Neural progenitor cell (in vitro differentiated cells): ENCODE data around the gene FAM117B. TPM values are rescaled to one million over a fixed set of nuclear protein-coding genes. Genes with fewer than 3 reads are reported as not detected.

Source experiments
- DNase-seq: peaks from one replicate; pipeline ENCODE4 v3.0.0-alpha.2; 2016; ENCODE audit warnings: low spot score
- H2AFZ ChIP-seq: fragments of 200-600 bp; sonication (generic); replicated peaks from 2 replicates; pipeline ENCODE4 v1.6.1; 2016; ENCODE audit warnings: antibody characterized with exemption
- H3F3A ChIP-seq: fragments of 200-600 bp; sonication (generic); 2 replicates; pipeline ENCODE4 v1.6.1; 2016; ENCODE audit warnings: antibody characterized with exemption, low read depth
- H3K27ac ChIP-seq: fragments of 200-600 bp; sonication (generic); 2 replicates; pipeline ENCODE4 v1.5.1; 2016; ENCODE audit warnings: mild to moderate bottlenecking
- H3K27me3 ChIP-seq: fragments of 200-600 bp; sonication (generic); 2 replicates; pipeline ENCODE4 v1.6.1; 2016; ENCODE audit warnings: mild to moderate bottlenecking, moderate library complexity
- H3K36me3 ChIP-seq: fragments of 200-600 bp; sonication (generic); 2 replicates; pipeline ENCODE4 v1.5.1; 2016
- H3K4me1 ChIP-seq: fragments of 200-600 bp; sonication (generic); 2 replicates; pipeline ENCODE4 v1.6.1; 2016; ENCODE audit warnings: mixed run types
- H3K4me2 ChIP-seq: fragments of 200-600 bp; sonication (generic); 2 replicates; pipeline ENCODE4 v1.6.1; 2016
- H3K4me3 ChIP-seq: fragments of 200-600 bp; sonication (generic); 2 replicates; pipeline ENCODE4 v1.5.1; 2016
- H3K79me2 ChIP-seq: fragments of 200-600 bp; sonication (generic); 2 replicates; pipeline ENCODE4 v1.6.1; 2016; ENCODE audit warnings: low read depth
- H3K9ac ChIP-seq: fragments of 200-600 bp; sonication (generic); 2 replicates; pipeline ENCODE4 v1.6.1; 2016
- H3K9me3 ChIP-seq: fragments of 200-600 bp; sonication (generic); 2 replicates; pipeline ENCODE4 v1.5.1; 2016; ENCODE audit warnings: low read depth
- H4K20me1 ChIP-seq: fragments of 200-600 bp; sonication (generic); 2 replicates; pipeline ENCODE4 v1.6.1; 2016; ENCODE audit warnings: low read depth
- H3K27ac Mint-ChIP-seq: 3 replicates; pipeline ENCODE4 v1.8.0; 2021; ENCODE audit warnings: mixed read lengths
- H3K27me3 Mint-ChIP-seq: 2 replicates; pipeline ENCODE4 v1.8.0; 2022; ENCODE audit warnings: low read depth, mild to moderate bottlenecking, inconsistent platforms, moderate library complexity, mixed read lengths; ENCODE audit not compliant: insufficient read depth
- H3K36me3 Mint-ChIP-seq: 3 replicates; pipeline ENCODE4 v1.8.0; 2021; ENCODE audit warnings: mixed read lengths
- H3K4me1 Mint-ChIP-seq: 3 replicates; pipeline ENCODE4 v1.8.0; 2021; ENCODE audit warnings: mixed read lengths
- H3K4me3 Mint-ChIP-seq: 3 replicates; pipeline ENCODE4 v1.8.0; 2021; ENCODE audit warnings: mild to moderate bottlenecking, moderate library complexity, mixed read lengths
- H3K9me3 Mint-ChIP-seq: 3 replicates; pipeline ENCODE4 v1.8.0; 2020; ENCODE audit warnings: mixed read lengths
- EZH2 ChIP-seq: fragments of 200-600 bp; sonication (generic); IDR thresholded peaks from 2 replicates; pipeline ENCODE4 v1.6.1; 2017; ENCODE audit warnings: antibody characterized with exemption, mild to moderate bottlenecking, moderate library complexity
- EZH2phosphoT487 ChIP-seq: fragments of 200-600 bp; sonication (generic); IDR thresholded peaks from 2 replicates; pipeline ENCODE4 v1.6.1; 2017; ENCODE audit warnings: antibody characterized with exemption
- small RNA-seq: library from RNA; depleted of rRNA; stranded (forward); fragments of <200 nt; gene quantifications from one replicate; pipeline ENCODE3, GENCODE V24; 2015
- total RNA-seq: library from RNA; depleted of rRNA; stranded (reverse); fragments of >200 nt; gene quantifications from 2 replicates; pipeline ENCODE4 v1.2.3, GENCODE V29; 2015; ENCODE audit warnings: low replicate concordance
- TF ChIP-seq, protein P1 (sequence below): fragments of 200-600 bp; sonication (generic); IDR thresholded peaks from 2 replicates; pipeline ENCODE4 v1.5.1; 2017; ENCODE audit warnings: antibody characterized with exemption, mild to moderate bottlenecking

FAM117B gene
- total RNA-seq, 1 donor from 2014 or later = 17.5 TPM

DNA sequence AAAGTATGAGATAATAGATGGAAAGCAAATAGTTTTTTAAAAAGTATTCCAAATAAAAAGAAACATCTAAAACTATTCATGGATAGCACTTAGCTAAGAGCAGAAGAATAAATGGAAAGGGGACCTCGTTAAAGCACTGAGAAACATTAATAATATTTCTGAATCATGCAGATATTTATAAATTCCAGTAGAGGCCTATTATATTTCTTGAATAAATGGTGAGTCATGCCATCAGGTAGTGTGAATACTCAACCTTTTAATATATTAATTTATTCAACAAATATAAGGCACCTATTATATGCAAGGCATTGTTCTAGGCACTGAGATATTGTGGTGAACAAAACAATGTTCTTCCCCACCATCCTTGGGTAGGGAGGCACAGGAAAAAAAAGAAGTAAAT is 183.0 kb downstream of the FAM117B start:
- H3K9ac ChIP-seq = no peak overlapping the region
- H3K36me3 Mint-ChIP-seq = peaks cover 14% of the 10 kb centered on the region
- H3K79me2 ChIP-seq = no peaks in the 10 kb centered on the region
- no peaks in the 10 kb centered on the region for H3K27me3 ChIP-seq
- H3K36me3 ChIP-seq = no peaks in the 10 kb centered on the region
- no peaks in the 10 kb centered on the region for H3K27me3 Mint-ChIP-seq
- peaks cover 2% of the 10 kb centered on the region for H3K4me1 Mint-ChIP-seq
- H4K20me1 ChIP-seq = no peaks in the 10 kb centered on the region
- H3K4me3 ChIP-seq = no peak overlapping the region
- DNase-seq = no peak
- no peak overlapping the region for H2AFZ ChIP-seq
- H3K27ac Mint-ChIP-seq = no peak overlapping the region
- TF ChIP-seq EZH2phosphoT487 (no peak), EZH2 (no peak)
- TF ChIP-seq, protein P1, sequence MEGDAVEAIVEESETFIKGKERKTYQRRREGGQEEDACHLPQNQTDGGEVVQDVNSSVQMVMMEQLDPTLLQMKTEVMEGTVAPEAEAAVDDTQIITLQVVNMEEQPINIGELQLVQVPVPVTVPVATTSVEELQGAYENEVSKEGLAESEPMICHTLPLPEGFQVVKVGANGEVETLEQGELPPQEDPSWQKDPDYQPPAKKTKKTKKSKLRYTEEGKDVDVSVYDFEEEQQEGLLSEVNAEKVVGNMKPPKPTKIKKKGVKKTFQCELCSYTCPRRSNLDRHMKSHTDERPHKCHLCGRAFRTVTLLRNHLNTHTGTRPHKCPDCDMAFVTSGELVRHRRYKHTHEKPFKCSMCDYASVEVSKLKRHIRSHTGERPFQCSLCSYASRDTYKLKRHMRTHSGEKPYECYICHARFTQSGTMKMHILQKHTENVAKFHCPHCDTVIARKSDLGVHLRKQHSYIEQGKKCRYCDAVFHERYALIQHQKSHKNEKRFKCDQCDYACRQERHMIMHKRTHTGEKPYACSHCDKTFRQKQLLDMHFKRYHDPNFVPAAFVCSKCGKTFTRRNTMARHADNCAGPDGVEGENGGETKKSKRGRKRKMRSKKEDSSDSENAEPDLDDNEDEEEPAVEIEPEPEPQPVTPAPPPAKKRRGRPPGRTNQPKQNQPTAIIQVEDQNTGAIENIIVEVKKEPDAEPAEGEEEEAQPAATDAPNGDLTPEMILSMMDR = no peak
- H3K4me3 Mint-ChIP-seq = no peak overlapping the region
- H3K27ac ChIP-seq = no peak overlapping the region
- H3K4me2 ChIP-seq = no peak overlapping the region
- no peaks in the 10 kb centered on the region for H3F3A ChIP-seq
- no peaks in the 10 kb centered on the region for H3K4me1 ChIP-seq
- no peaks in the 10 kb centered on the region for H3K9me3 ChIP-seq
- peaks cover 4% of the 10 kb centered on the region for H3K9me3 Mint-ChIP-seq

DNA sequence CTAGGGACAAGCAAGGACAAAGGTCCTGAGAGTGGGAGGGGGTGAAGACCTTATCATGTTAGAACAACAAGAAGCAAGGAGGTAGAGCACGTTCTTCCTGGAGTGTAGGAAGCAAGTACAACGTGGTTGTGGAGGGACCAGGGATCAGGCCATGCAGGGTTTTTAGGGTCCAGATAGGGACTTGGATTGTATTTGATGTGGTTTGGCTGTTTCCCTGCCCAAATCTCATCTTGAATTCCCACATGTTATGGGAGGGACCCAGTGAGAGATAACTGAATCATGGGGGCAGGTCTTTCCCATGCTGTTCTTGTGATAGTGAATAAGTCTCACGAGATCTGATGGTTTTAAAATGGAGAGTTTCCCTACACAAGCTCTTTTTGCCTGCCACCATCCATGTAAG is 183.6 kb downstream of the FAM117B start:
- Histone ChIP-seq H3K79me2 (no peaks in the 10 kb centered on the region), H2AFZ (no peak overlapping the region), H3K9me3 (no peaks in the 10 kb centered on the region), H3K4me2 (no peak overlapping the region), H3F3A (no peaks in the 10 kb centered on the region), H3K9ac (no peak overlapping the region), H3K27ac (no peak overlapping the region), H3K4me3 (no peak overlapping the region), H4K20me1 (no peaks in the 10 kb centered on the region), H3K27me3 (no peaks in the 10 kb centered on the region), H3K4me1 (no peaks in the 10 kb centered on the region), H3K36me3 (no peaks in the 10 kb centered on the region)
- H3K27ac Mint-ChIP-seq = no peak overlapping the region
- no peak overlapping the region for H3K4me3 Mint-ChIP-seq
- H3K27me3 Mint-ChIP-seq = no peaks in the 10 kb centered on the region
- TF ChIP-seq, protein P1 = no peak
- TF ChIP-seq EZH2 = no peak
- TF ChIP-seq EZH2phosphoT487 = no peak
- H3K36me3 Mint-ChIP-seq = peaks cover 14% of the 10 kb centered on the region
- H3K4me1 Mint-ChIP-seq = peaks cover 5% of the 10 kb centered on the region
- H3K9me3 Mint-ChIP-seq = peaks cover 4% of the 10 kb centered on the region
- DNase-seq = no peak

Small RNAs within 50 kb of the gene (small RNA-seq; reads per million reads assigned to genes)
- gene MTND4LP17 = not detected

Other genes with a start within 250 kb of the FAM117B start
- 11.7 and 27.5 TPM in 2 replicates for gene ICA1L, start 236.8 kb downstream of the FAM117B start, total RNA-seq